ENCODE results near the gene FBXO27. TPM values are rescaled to one million over a fixed set of nuclear protein-coding genes. Genes with fewer than 3 reads are reported as not detected.

Gene FBXO27
- total RNA-seq, 1 experiment from 2014 or later = 18.9 TPM

GRCh38 chr19:39030854-39031367 lies 1.4 kb downstream of the FBXO27 start:
- peaks cover 11% of the 10 kb centered on the region for H3K4me1 Mint-ChIP-seq
- ChIA-PET POLR2A (interaction anchor here (0.6 to 0.9 kb wide), 2 partner anchors 48 to 53 kb away, joined by 3 to 5 read pairs; partner anchors contain the start of gene ACP7), CTCF (interaction anchor here (0.5 to 2.7 kb wide), 8 partner anchors 21 to 468 kb away, joined by 3 to 23 read pairs (median 4); partner anchors contain the start of genes DLL3, FBXO17, MRPS12 and SARS2)
- TF ChIP-seq CDX4 (CRISPR knock-in tag; IDR thresholded peaks at IDR 0.05; ENCODE audit: borderline replicate concordance) (no peak), GABPB1 (CRISPR knock-in tag; IDR thresholded peaks at IDR 0.05) (peak; percentile 43; the same call in 1 of the 2 replicates), HMGXB4 (CRISPR knock-in tag; IDR thresholded peaks at IDR 0.05) (0 out of 2 replicates have a peak, but pooled peaks have one; percentile 8)
- H3K9me3 Mint-ChIP-seq = peaks cover 13% of the 10 kb centered on the region
- DNase-seq (ENCODE audit: low spot score) (no peak), ATAC-seq (peak; percentile 1)
- H3K27ac Mint-ChIP-seq = peak overlapping the region; percentile 70
- peak overlapping the region; percentile 67 for H3K4me3 Mint-ChIP-seq
- H3K36me3 Mint-ChIP-seq = peaks cover 28% of the 10 kb centered on the region
- peaks cover 8% of the 10 kb centered on the region for H3K27me3 Mint-ChIP-seq (ENCODE audit: low read depth)

GRCh38 chr19:39024875-39025641 lies 7.3 kb downstream of the FBXO27 start:
- Mint-ChIP-seq H3K4me3 (no peak overlapping the region), H3K4me1 (no peaks in the 10 kb centered on the region)
- CTCF ChIA-PET = no interaction called here

More at GRCh38 chr19:39024875-39025641, 7.3 kb downstream of the FBXO27 start:
- Mint-ChIP-seq H3K9me3 (peaks cover 13% of the 10 kb centered on the region), H3K27ac (no peak overlapping the region), H3K36me3 (peaks cover 40% of the 10 kb centered on the region), H3K27me3 (ENCODE audit: low read depth) (no peaks in the 10 kb centered on the region)
- no peak for DNase-seq (ENCODE audit: low spot score)
- no peak for ATAC-seq
- TF ChIP-seq ZNF396 (CRISPR knock-in tag; IDR thresholded peaks at IDR 0.05; ENCODE audit: borderline replicate concordance) = no peak
- no peak for TF ChIP-seq MAX (CRISPR knock-in tag; IDR thresholded peaks at IDR 0.05)
- TF ChIP-seq GRHL2 (CRISPR knock-in tag; IDR thresholded peaks at IDR 0.05; ENCODE audit: insufficient replicate concordance, severe bottlenecking) = no peak
- TF ChIP-seq JAZF1 (CRISPR knock-in tag; IDR thresholded peaks at IDR 0.05) = no peak
- no peak for TF ChIP-seq USF1 (CRISPR knock-in tag; IDR thresholded peaks at IDR 0.05)
- TF ChIP-seq FOXJ3 (CRISPR knock-in tag; IDR thresholded peaks at IDR 0.05; ENCODE audit: borderline replicate concordance) = no peak
- TF ChIP-seq CREM (CRISPR knock-in tag; IDR thresholded peaks at IDR 0.05) = no peak
- TF ChIP-seq NFYB (CRISPR knock-in tag; conservative IDR thresholded peaks at IDR 0.05; ENCODE audit: low read depth) = no peak
- no peak for TF ChIP-seq FOXK1 (CRISPR knock-in tag; IDR thresholded peaks at IDR 0.05)
- TF ChIP-seq ATF3 (CRISPR knock-in tag; conservative IDR thresholded peaks at IDR 0.05) = no peak
- TF ChIP-seq EMX1 (CRISPR knock-in tag; IDR thresholded peaks at IDR 0.05) = no peak
- no peak for TF ChIP-seq ZBTB43 (CRISPR knock-in tag; IDR thresholded peaks at IDR 0.05)
- TF ChIP-seq ETV6 (CRISPR knock-in tag; IDR thresholded peaks at IDR 0.05) = no peak
- TF ChIP-seq ATF1 (CRISPR knock-in tag; IDR thresholded peaks at IDR 0.05) = no peak
- TF ChIP-seq STAT6 (CRISPR knock-in tag; conservative IDR thresholded peaks at IDR 0.05; ENCODE audit: low read depth) = no peak
- POLR2A ChIA-PET = no interaction called here
